HepG2 (cell line): ENCODE data around the gene SENP5. TPM values are rescaled to one million over a fixed set of nuclear protein-coding genes. Genes with fewer than 3 reads are reported as not detected.

Experiments
- ATF2 ChIP-seq: sonication (generic); formaldehyde crosslinking; IDR thresholded peaks from 2 replicates; pipeline ENCODE4 v1.4.0; 2020; ENCODE audit warnings: missing genetic modification reagents
- CHCHD3 ChIP-seq: sonication (generic); formaldehyde crosslinking; IDR thresholded peaks from 2 replicates; pipeline ENCODE4 v1.8.0; 2022; ENCODE audit warnings: mild to moderate bottlenecking, missing genetic modification reagents, moderate library complexity
- GPBP1L1 ChIP-seq: sonication (generic); formaldehyde crosslinking; IDR thresholded peaks from 2 replicates; pipeline ENCODE4 v1.5.0; 2020; ENCODE audit warnings: mild to moderate bottlenecking, missing genetic modification reagents
- HNRNPLL ChIP-seq: fragments of 200-400 bp; formaldehyde crosslinking; IDR thresholded peaks from 2 replicates; pipeline ENCODE4 v1.6.1; 2017; ENCODE audit warnings: mild to moderate bottlenecking, low read depth, low read length; ENCODE audit not compliant: poor library complexity, severe bottlenecking
- KDM2A ChIP-seq: sonication (generic); formaldehyde crosslinking; IDR thresholded peaks from 2 replicates; pipeline ENCODE4 v1.4.0; 2020; ENCODE audit warnings: low read depth, missing genetic modification reagents, borderline replicate concordance
- KMT2B ChIP-seq: IDR thresholded peaks from 2 replicates; pipeline ENCODE4 v1.6.1; 2016; ENCODE audit warnings: missing genetic modification reagents, missing compliant biosample characterization
- MED8 ChIP-seq: sonication (generic); formaldehyde crosslinking; IDR thresholded peaks from 2 replicates; pipeline ENCODE4 v1.8.1; 2023; ENCODE audit warnings: mild to moderate bottlenecking, missing genetic modification reagents; ENCODE audit not compliant: insufficient replicate concordance
- MEIS1 ChIP-seq: sonication (generic); formaldehyde crosslinking; IDR thresholded peaks from 2 replicates; pipeline ENCODE4 v1.9.0; 2021; ENCODE audit warnings: mild to moderate bottlenecking, missing genetic modification reagents, moderate library complexity, borderline replicate concordance
- MXI1 ChIP-seq: IDR thresholded peaks from 3 replicates; pipeline ENCODE4 v1.6.1; 2012; ENCODE audit warnings: low read depth, low read length, inconsistent platforms, borderline replicate concordance
- NCOA1 ChIP-seq: sonication (generic); formaldehyde crosslinking; IDR thresholded peaks from 2 replicates; pipeline ENCODE4 v1.9.0; 2021; ENCODE audit warnings: missing genetic modification reagents
- NONO ChIP-seq, 2 experiments: fragments of 450-650 bp in 1 of 2; sonication (generic) in 1 of 2; formaldehyde crosslinking in 1 of 2; IDR thresholded peaks in 1 of 2; conservative IDR thresholded peaks in 1 of 2; 2 replicates each; pipeline versions ENCODE4 v1.6.1 to v1.8.0; 2017 to 2022; ENCODE audit warnings: mild to moderate bottlenecking in 1 of 2, missing genetic modification reagents in 1 of 2, moderate library complexity in 1 of 2
- NR2F2 ChIP-seq: IDR thresholded peaks from 2 replicates; pipeline ENCODE4 v1.6.1; 2012; ENCODE audit warnings: low read depth, inconsistent platforms, borderline replicate concordance
- PRMT3 ChIP-seq: sonication (generic); formaldehyde crosslinking; IDR thresholded peaks from 2 replicates; pipeline ENCODE4 v1.8.1; 2022; ENCODE audit warnings: low read depth, mild to moderate bottlenecking, moderate library complexity, missing genetic modification reagents, borderline replicate concordance
- RBFOX2 ChIP-seq: fragments of 200-400 bp; formaldehyde crosslinking; IDR thresholded peaks from 2 replicates; pipeline ENCODE4 v1.6.1; 2017; ENCODE audit warnings: low read depth, mild to moderate bottlenecking, low read length
- RFXANK ChIP-seq: IDR thresholded peaks from 2 replicates; pipeline ENCODE4 v1.6.1; 2016
- SMARCC2 ChIP-seq: fragments of 450-650 bp; IDR thresholded peaks from 2 replicates; pipeline ENCODE4 v1.6.1; 2017; ENCODE audit warnings: antibody characterized with exemption, mild to moderate bottlenecking
- SNRNP70 ChIP-seq: fragments of 200-400 bp; formaldehyde crosslinking; IDR thresholded peaks from 2 replicates; pipeline ENCODE4 v1.6.1; 2017; ENCODE audit warnings: mild to moderate bottlenecking, low read depth, low read length, moderate library complexity
- ZC3H13 ChIP-seq: sonication (generic); formaldehyde crosslinking; IDR thresholded peaks from 2 replicates; pipeline ENCODE4 v1.8.1; 2023; ENCODE audit warnings: mild to moderate bottlenecking, missing genetic modification reagents, moderate library complexity
- ZNF292 ChIP-seq: sonication (generic); formaldehyde crosslinking; IDR thresholded peaks from 2 replicates; pipeline ENCODE4 v1.8.1; 2022; ENCODE audit warnings: mild to moderate bottlenecking, low read depth, missing genetic modification reagents, borderline replicate concordance
- ZNF432 ChIP-seq: sonication (generic); formaldehyde crosslinking; IDR thresholded peaks from 2 replicates; pipeline ENCODE4 v1.5.0; 2020; ENCODE audit warnings: missing genetic modification reagents, mild to moderate bottlenecking, borderline replicate concordance
- ZNF44 ChIP-seq: sonication (generic); formaldehyde crosslinking; IDR thresholded peaks from 2 replicates; pipeline ENCODE4 v1.5.1; 2020; ENCODE audit warnings: mild to moderate bottlenecking, missing genetic modification reagents
- ZNF451 ChIP-seq: sonication (generic); formaldehyde crosslinking; IDR thresholded peaks from 2 replicates; pipeline ENCODE4 v1.5.0; 2020; ENCODE audit warnings: mild to moderate bottlenecking, missing genetic modification reagents
- ZNF484 ChIP-seq: sonication (generic); formaldehyde crosslinking; IDR thresholded peaks from 2 replicates; pipeline ENCODE4 v1.5.1; 2020; ENCODE audit warnings: mild to moderate bottlenecking, low read depth, missing genetic modification reagents, borderline replicate concordance
- ZNF567 ChIP-seq: sonication (generic); formaldehyde crosslinking; IDR thresholded peaks from 2 replicates; pipeline ENCODE4 v1.8.1; 2023; ENCODE audit warnings: mild to moderate bottlenecking, missing genetic modification reagents, borderline replicate concordance
- ZNF580 ChIP-seq: IDR thresholded peaks from 2 replicates; pipeline ENCODE4 v1.6.1; 2016; ENCODE audit warnings: low read depth, borderline replicate concordance
- ZNF749 ChIP-seq: sonication (generic); formaldehyde crosslinking; IDR thresholded peaks from 2 replicates; pipeline ENCODE4 v1.8.0; 2022; ENCODE audit warnings: mild to moderate bottlenecking, missing genetic modification reagents, moderate library complexity, borderline replicate concordance
- ZSCAN25 ChIP-seq: sonication (generic); formaldehyde crosslinking; IDR thresholded peaks from 2 replicates; pipeline ENCODE4 v1.8.0; 2022; ENCODE audit warnings: mild to moderate bottlenecking, missing genetic modification reagents
- polyA plus RNA-seq, 8 experiments: library from polyadenylated mRNA; depleted of rRNA in 3 of 8; stranded (reverse) in 7 of 8; unstranded in 1 of 8; fragments of >200 nt; fragmentation: Illumina TruSeq in 4 of 8; extraction: Trizol in 4 of 8; gene quantifications; 2 replicates each; pipeline versions ENCODE4 v1.2.1 to v1.2.3, GENCODE V29; 2011 to 2016; ENCODE audit warnings: low read depth in 4 of 8, missing spikeins in 1 of 8, mixed read lengths in 1 of 8; ENCODE audit not compliant: insufficient read depth in 1 of 8
- total RNA-seq, 5 experiments: library from RNA; depleted of rRNA; stranded (reverse); fragments of >200 nt; fragmentation: Illumina TruSeq; extraction: Trizol; gene quantifications; 2 replicates each; pipeline ENCODE4 v1.2.3, GENCODE V29; 2016; ENCODE audit warnings: low read depth in 1 of 5

The SENP5 gene
- total and polyA plus RNA-seq, 2 of the 13 experiments (the other 11 are each of a cell fraction or from before 2014, with no cell fraction given): 17.6 to 30.9 TPM

GRCh38 chr3:196942226-196942914 is 74.7 kb downstream of the SENP5 start, which contains the start of gene NCBP2 (continued):
- TF ChIP-seq RBFOX2: peak; percentile 99
- peak; percentile 92 for TF ChIP-seq HNRNPLL
- TF ChIP-seq MEIS1 (CRISPR knock-in tag): peak; percentile 76
- peak; percentile 75 for TF ChIP-seq ZSCAN25
- TF ChIP-seq ZNF44 (CRISPR knock-in tag): 0 out of 2 replicates have a peak, but pooled peaks have one; percentile 12
- 0 out of 2 replicates have a peak, but pooled peaks have one; percentile 51 for TF ChIP-seq NCOA1
- TF ChIP-seq NR2F2: no peak
- TF ChIP-seq ZNF749 (CRISPR knock-in tag): no peak
- TF ChIP-seq KMT2B: peak; percentile 95
- TF ChIP-seq ZNF567: peak; percentile 89; the same call in 1 of the 2 replicates
- no peak for TF ChIP-seq CHCHD3 (CRISPR knock-in tag)
- 0 out of 2 replicates have a peak, but pooled peaks have one; percentile 43 for TF ChIP-seq SNRNP70
- no peak; the same call in 1 of the 2 replicates for TF ChIP-seq PRMT3 (CRISPR knock-in tag)
- TF ChIP-seq NONO (IDR thresholded peaks at IDR 0.05): no peak
- peak; percentile 99 for TF ChIP-seq NONO (CRISPR knock-in tag; conservative IDR thresholded peaks at IDR 0.05)
- no peak for TF ChIP-seq GPBP1L1 (CRISPR knock-in tag)
- peak; percentile 81; the same call in 1 of the 2 replicates for TF ChIP-seq ZNF451 (CRISPR knock-in tag)
- peak; percentile 96; the same call in 2 of the 3 replicates for TF ChIP-seq MXI1
- no peak for TF ChIP-seq ZNF432 (CRISPR knock-in tag)
- TF ChIP-seq RFXANK (CRISPR knock-in tag): no peak; the same call in 1 of the 2 replicates
- TF ChIP-seq ZNF292 (CRISPR knock-in tag): no peak
- peak; percentile 98 for TF ChIP-seq ZC3H13 (CRISPR knock-in tag)
- peak; percentile 97 for TF ChIP-seq KDM2A (CRISPR knock-in tag)
- peak; percentile 93 for TF ChIP-seq MED8 (CRISPR knock-in tag)
- TF ChIP-seq SMARCC2: no peak
- peak; percentile 76; the same call in 1 of the 2 replicates for TF ChIP-seq ATF2 (CRISPR knock-in tag)
- TF ChIP-seq ZNF580: peak; percentile 96
- TF ChIP-seq ZNF484 (CRISPR knock-in tag): no peak
